IPS-11a (cell line): ENCODE data around the gene ZFP92.

ENCODE experiments used
- H3K4me3 ChIP-seq: one replicate; pipeline ENCODE4 v1.5.1; 2013; ENCODE audit warnings: low read depth, low read length, control low read depth

Gene ZFP92

DNA sequence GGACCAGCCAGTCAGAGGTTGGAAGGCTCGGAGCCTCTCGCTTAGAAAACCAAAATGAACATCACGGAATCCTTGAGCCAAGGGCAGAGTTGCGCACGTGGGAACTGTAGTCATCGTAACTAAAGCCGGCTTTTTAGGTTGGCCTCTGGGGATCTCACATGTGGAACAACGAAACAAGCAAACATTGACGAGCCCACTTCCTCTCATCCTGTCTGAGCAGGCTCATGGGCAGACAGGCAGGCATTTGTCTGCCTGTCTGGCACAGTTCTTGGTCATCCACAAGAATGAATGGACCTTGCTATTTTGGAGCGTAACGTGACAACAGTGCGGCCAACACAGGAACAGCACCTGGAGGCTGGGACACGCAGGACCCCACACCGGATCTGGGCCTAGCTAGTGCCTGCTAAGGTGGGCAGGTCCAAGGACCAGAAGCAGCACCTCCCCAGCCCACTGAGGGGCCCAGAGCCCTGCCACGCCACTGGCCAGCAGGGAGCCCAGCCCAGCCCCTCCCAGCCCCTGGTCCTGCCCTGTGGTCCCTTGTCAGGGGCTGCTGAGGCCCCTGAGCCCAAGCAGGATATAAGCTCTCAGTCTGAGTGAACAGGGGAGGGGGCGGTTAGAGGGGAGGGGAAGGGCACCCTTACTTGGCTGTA is 43.8 kb downstream of the ZFP92 start:
- no peak overlapping the region for H3K4me3 ChIP-seq

- H3K4me3 ChIP-seq: no peak overlapping the region
Observed at GRCh38 chrX:153455571-153455970, 44.3 kb downstream of the ZFP92 start.

- no peak overlapping the region for H3K4me3 ChIP-seq
Observed at GRCh38 chrX:153456161-153456560, 44.9 kb downstream of the ZFP92 start.

- H3K4me3 ChIP-seq: no peak overlapping the region
Observed at GRCh38 chrX:153456704-153457103, 45.4 kb downstream of the ZFP92 start.

DNA sequence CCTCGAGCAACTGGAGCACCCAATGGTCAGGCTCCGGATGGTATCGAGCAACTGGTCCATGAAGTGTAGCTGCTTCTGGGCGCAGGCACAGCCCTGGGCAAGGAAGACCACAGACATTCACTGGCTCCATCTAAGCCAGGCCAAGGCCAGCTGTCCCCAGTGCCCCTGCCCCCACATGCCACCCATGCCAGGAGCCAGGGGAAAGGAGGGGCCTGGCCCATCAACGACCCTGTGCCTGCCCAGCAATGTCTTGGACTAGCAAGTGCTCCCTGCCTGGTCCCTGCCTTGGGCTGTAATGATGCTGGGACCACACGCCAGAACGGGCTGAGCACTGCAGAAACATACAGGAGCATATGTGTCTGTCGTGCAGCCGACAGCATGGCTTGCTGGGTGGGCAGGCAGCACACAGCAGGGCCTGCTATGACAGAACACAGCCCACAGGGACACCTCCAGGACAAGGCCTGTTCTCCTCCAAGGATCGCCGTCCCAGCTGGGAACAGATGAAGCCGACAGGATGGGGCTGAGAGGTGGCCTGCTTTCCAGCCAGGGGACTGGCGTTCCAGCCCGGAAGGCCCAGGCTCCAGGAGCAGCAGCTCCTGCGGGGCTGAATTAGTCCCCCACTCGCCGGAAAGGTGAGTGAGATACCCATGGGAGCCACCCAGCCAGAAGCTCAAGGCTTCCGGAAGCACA is 46.0 kb downstream of the ZFP92 start:
- H3K4me3 ChIP-seq: no peak overlapping the region

DNA sequence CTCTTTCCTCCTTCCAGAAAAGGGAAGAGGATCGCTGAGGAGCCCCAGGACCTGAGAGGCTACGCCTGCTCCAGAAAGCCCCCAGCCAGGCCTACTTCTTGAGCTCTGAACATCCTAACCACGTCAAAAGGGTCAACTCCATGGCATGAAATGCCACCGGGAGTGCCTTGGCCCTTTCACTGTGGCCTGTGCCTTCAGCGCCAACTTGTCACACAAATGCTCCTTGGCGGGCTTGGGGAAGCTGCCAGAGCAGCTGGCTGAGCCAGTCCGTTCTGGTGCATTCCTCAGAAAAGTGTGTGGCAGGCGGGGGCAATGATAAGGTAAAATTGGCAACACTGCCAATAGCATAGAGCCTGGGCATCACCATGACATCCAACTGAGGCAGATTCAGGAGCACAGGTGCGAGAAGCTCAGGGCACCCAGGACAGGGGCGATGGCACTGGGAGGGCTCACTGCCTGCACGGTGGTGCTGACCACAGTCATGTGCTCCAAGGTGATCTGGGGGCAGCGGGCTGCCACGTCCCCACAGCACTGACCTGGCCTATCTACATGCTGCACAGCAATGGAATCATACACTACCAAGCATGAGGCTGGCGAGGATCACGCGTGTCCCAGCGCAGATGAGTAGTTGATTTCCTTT is 46.7 kb downstream of the ZFP92 start:
- H3K4me3 ChIP-seq: no peak overlapping the region

DNA sequence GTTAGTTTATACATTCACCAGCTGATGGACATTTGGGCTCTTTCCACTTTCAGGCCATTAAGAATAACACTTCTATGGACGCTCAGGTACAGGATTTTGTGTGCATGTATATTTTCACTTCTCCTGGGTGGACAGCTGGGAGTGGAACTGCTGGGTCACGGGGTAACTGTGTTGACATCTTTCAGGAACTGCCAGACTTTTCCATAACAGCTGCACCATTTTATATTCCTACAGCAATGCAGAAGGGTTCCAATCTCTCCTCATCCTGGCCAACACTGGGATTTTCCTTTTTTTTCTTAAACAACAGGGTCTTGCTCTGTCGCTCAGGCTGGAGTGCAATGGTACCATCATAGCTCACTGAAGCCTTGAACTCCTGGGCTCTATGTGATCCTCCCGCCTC is 47.2 kb downstream of the ZFP92 start:
- H3K4me3 ChIP-seq: no peak overlapping the region

GRCh38 chrX:153459986-153460385 is 48.7 kb downstream of the ZFP92 start:
- H3K4me3 ChIP-seq: no peak overlapping the region

DNA sequence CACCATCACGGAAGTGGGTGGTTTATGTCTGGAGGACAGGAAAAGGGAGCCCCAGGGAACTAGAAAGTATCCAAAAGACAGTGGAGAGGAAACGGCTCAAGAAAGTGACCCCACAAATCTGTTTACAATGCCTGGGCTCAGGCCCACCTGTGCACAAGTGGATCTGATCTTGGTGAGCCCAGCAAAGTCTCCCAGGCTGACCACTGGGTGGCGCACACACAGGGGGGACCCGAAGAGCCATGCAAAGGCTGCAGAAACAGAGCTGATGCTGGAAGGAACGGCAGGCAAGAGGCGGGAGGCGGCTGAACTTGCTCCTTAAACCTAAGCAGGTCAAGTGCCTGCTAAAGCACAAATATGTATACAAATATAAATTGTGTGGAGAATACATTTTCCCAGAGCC is 49.6 kb downstream of the ZFP92 start:
- H3K4me3 ChIP-seq: no peak overlapping the region
